Measurements from ENCODE around the gene PDLIM3.
"Not testable (repeated sequence)": the region's sequence is repeated elsewhere in the genome, so short reads cannot be mapped to it uniquely, and the experiment has no call there.

Gene PDLIM3

GRCh38 chr4:185515248-185515647 lies 20.1 kb downstream of the PDLIM3 start:
- DNase-seq = no peak

DNA sequence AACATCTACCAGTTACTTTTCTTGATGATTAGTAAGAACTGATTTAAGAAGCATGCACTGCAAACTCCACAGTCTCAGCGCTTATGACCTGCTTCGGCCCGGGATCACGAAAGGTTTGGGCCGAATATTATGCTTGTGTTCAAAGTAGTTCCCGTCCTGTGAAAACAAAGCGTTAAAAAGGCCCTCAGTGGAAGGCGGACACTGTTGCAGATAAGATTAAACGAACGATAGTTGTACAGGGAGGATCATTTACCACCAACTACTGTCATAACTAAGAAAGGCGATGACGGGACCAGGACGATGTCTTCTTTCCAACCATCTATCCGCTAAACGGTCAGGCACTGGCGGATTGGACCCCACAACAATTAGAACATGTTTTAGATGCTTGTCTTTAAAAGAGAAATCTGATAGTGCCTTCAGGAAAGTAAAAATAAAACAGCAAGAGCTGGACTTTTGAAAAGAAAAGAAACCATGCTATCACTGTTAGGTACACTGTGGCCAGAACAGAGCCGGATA lies 21.1 kb downstream of the PDLIM3 start:
- DNase-seq = no peak

- no peak for DNase-seq
Measured at GRCh38 chr4:185513489-185514181, 21.7 kb downstream of the PDLIM3 start.

- DNase-seq = no peak
Measured at GRCh38 chr4:185512516-185512915, 22.8 kb downstream of the PDLIM3 start.

DNA sequence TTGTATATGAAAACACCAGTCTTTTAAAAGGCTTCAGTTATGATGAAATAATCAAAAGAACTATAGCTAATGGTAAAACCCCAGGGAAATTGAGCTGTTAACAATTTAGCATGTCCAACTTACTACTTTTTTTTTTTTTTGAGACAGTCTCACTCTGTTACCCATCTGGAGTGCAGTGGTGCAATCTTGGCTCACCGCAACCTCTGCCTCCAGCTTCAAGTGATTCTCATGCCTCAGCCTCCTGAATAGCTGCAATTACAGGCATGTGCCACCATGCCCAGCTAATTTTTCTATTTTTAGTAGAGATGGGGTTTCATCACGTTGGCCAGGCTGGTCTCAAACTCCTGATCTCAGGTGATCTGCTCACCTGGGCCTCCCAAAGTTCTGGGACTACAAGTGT lies 24.1 kb downstream of the PDLIM3 start:
- DNase-seq = not testable (repeated sequence)

- DNase-seq = no peak
Measured at GRCh38 chr4:185510806-185511205, 24.5 kb downstream of the PDLIM3 start.

DNA sequence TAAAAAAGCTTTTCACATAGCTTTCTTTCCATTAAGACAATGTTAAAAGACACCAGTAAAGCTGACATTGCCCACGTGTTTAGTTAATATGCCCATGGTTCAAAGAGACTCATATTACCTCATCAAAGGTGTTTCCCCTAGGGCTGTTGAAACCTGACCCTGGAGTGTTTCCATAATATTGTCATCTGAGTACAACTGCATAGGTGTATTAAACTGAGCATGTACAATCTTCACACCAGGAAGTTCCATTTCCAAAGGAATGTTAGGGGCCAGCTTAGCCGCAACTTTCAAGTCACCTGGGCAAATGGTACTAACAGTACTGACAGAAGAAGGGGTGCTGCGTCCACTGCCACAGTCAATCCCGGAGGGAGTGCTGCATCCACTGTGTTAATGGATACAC lies 27.1 kb downstream of the PDLIM3 start:
- DNase-seq = no peak

- DNase-seq = no peak
Measured at GRCh38 chr4:185506422-185506821, 28.9 kb downstream of the PDLIM3 start.

DNA sequence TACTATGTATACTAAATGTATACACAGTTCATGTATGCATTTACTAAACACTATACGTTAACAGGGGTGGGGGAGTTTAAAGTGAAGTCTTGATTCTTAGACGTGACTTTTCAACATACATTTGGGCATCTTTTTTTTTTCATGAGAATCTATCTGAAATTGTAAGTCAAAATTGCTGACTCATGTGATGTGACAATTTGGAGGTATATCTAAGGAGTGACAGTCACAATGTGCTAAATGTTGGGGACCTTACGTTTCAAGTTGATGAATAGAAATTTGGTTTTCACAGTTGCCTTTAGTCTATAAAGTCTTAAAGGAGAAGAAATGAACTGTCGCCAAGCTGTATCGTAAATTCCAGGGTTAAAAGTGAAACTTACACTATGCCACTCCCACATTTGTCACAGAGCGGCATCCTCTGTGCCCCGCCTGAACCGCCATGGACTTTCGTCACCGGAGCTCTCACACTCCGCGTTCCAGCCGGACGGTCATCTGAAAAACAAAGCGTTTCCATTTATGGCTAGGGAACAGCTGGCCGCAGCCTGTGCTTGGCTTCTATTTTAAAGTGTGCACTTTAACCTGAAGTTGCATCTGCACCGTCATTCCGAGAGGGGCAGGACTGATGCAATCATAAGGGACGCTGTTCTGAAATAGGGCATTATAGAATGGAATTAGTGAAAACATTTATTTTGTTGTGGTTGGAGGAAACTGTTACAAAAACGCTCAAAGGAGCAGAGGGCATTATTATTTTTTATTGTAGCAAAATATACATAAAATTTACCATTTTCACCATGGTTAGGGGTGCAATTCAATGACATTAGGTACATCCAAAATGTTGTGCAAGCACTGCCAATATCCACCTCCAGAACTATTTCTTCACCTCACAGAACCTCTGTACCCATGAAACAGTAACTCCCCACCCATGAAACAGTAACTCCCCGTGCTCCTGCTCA lies 30.9 kb downstream of the PDLIM3 start:
- no peak for DNase-seq

DNA sequence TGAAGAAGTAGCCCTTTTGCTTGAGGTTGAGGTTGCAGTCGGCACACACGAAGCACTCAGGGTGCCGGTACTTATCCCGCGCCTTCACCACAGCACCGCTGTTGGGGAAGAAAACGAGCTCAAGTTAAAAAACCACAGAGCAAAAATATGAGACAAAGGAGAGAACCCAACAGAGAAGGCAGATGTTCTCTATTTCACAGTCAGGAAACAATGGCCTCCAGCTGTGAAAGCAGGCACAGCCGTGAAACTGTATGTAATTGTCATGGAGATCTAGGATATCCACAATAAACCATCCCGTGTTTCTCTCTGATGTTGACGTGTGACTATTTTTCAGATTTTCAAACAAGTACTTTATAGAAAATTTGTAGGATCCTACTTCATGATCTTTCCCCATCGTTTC lies 32.9 kb downstream of the PDLIM3 start:
- no peak for DNase-seq

DNA sequence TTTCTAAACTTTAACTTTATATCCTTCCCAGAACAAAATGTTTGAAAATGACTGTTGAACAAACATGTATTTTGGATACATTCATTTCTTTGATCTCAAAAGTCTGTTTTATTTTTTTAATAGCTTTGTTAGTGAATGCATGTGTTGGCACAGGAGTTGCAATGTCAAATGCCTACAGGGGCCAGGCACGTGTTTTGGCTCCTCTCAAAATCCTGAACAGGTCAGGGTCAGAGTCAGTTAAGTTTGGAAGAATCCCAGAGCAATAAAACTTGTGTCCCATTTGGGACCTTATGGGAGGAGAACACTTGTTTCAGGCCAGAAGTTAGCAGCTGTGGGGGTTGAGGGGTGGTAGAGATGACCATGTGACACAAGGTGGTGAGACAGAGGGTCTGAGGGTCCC lies 34.7 kb downstream of the PDLIM3 start:
- no peak for DNase-seq

DNA sequence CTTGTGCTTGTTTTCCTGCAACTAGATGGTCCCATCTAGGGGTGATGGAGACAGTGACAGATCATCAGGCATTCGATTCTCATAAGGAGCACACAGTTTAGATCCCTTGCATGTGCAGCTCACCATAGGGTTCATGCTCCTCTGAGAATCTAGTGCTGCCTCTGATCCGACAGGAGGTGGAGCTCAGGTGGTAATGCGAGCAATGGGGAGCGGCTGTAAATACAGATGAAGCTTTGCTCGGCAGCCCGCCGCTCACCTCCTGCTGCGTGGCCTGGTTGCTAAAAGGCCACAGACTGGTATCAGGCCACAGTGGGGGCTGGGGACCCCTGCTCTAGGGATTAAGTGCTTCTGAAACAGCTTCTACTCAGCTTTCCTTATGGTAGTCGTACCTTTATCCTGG lies 35.3 kb downstream of the PDLIM3 start:
- DNase-seq = no peak

- no peak for DNase-seq
Measured at GRCh38 chr4:185488650-185489049, 46.7 kb downstream of the PDLIM3 start.

- DNase-seq = no peak
Measured at GRCh38 chr4:185481401-185481800, 53.9 kb downstream of the PDLIM3 start.

GRCh38 chr4:185480016-185480732 lies 55.1 kb downstream of the PDLIM3 start:
- no peak for DNase-seq

DNA sequence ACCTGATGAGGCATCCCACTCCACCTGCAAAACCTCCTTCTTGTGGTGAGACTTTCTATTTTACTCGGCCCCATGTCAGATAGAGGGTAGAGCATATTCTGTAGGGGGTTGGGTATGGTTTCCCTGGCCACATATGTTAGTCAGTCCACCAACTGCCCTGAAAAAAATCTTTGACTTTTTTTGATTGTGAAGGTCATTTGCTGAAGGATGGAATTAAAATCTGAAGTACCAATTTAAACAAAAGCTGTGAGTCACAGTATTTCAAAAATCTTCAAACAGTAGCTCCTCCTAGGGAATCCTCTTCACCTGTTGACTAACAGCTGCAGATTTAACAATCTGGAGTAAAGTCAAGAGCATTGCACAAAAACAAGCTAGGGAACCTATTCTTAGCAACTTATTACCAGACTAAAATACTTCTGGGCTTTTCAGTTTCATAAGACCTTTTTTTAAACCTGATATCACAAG lies 55.8 kb downstream of the PDLIM3 start:
- peak; percentile 15 for DNase-seq

DNA sequence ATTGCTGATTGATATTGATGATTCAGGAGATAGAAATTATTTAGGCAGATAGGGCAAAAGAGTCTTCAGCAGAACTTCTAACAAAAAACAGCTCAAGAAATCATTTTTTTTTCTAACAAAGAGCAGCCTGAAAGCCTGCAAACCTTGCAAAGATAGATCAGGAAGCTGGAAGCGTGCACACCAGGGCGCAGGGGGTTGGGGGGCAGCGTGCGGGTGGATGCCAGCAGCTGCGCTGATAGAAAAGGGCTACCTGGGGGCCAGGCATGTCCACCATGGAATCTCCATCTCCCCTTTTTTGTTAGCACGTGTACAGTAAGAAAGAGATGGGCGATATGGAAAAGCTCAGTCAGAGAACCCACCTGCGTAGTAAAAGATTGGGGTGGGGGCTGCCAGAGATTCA lies 62.1 kb downstream of the PDLIM3 start:
- DNase-seq = no peak

DNA sequence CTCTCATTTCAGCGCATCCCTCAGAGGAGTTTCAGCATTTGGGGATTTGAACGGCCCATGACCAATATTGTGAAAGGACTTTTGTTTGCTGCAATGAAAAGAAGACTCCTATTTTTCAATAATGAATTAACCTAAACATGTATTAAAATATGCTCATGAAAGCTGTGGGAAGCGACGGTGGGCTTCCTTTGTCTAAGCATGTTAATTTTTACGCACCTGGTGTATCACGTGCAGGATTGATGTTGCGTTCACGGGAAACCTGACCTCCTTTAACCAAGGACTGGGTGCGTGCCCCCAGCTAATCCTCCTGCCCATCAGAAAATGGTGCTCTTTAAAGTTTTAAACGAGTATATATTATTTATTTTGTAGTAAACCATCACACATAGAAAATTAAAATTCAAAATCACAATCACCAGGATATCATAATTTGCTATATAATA lies 63.2 kb downstream of the PDLIM3 start:
- no peak for DNase-seq

GRCh38 chr4:185471235-185472102 lies 63.8 kb downstream of the PDLIM3 start, which contains the start of gene CCDC110:
Gene CCDC110 (minus strand): TSS chr4:185471733. CDS start chr4:185471683, 50 bp downstream.
- peak; percentile 84 for DNase-seq

GRCh38 chr4:185470501-185471195 lies 64.7 kb downstream of the PDLIM3 start:
- peak; percentile 74 for DNase-seq

DNA sequence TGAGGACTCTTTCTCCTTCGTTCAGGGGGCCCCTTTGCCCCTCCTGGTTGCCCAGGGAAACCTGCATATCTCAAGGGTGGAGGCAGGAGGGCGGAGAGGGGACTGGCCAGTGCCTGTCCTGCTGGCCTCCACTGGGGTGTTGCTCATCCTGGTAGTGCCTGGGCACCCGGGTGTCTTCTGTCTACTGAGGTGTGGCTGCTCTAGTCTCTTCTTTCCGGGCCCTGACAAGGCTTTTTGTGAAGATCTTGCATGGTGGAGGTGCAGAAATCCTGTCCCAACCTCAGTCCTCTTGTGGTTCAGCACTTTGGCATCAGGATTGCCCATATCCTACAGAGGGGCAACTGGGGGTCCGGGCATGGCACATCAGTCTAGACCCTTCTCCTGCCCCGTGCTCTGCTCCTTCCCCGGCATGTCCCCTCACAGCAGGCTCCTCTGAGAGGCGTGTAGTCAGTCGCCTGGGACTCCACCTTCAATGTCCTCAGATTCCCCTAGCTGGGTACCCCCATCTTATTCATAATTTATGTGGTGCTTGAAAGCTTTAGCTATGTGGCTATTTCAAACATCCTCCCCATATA lies 65.6 kb downstream of the PDLIM3 start:
- DNase-seq = no peak

Data from RPMI8226 (cell line).